Calu3 (cell line): ENCODE measurements around the gene GPR35. TPM values are rescaled to one million over a fixed set of nuclear protein-coding genes. Genes with fewer than 3 reads are reported as not detected.

Source experiments
- BruUV-seq: library from RNA; stranded (reverse); fragments of 400-500 nt; replicated peaks from 2 replicates; lab custom pipeline; 2021; lab: Mats Ljungman, UMichigan
- CTCF ChIA-PET: fragments of 300-600 bp; sonication (Branson Sonifier 250); formaldehyde crosslinking; loops from one replicate; lab custom pipeline; 2022; ENCODE audit warnings: antibody characterized with exemption; lab: Charles Lee
- DNase-seq: peaks from one replicate; pipeline ENCODE4 v3.0.0; 2022
- H3K27ac Mint-ChIP-seq: one replicate; pipeline ENCODE4 v1.8.0; 2022; ENCODE audit warnings: mixed read lengths; ENCODE audit not compliant: unreplicated experiment
- H3K27me3 Mint-ChIP-seq: one replicate; pipeline ENCODE4 v1.8.0; 2022; ENCODE audit warnings: mixed read lengths; ENCODE audit not compliant: unreplicated experiment
- H3K36me3 Mint-ChIP-seq: one replicate; pipeline ENCODE4 v1.8.0; 2022; ENCODE audit warnings: mild to moderate bottlenecking, moderate library complexity, mixed read lengths; ENCODE audit not compliant: insufficient read depth, unreplicated experiment
- H3K4me1 Mint-ChIP-seq: one replicate; pipeline ENCODE4 v1.8.0; 2022; ENCODE audit warnings: mild to moderate bottlenecking, low read depth, mixed read lengths; ENCODE audit not compliant: unreplicated experiment
- H3K4me3 Mint-ChIP-seq: one replicate; pipeline ENCODE4 v1.8.0; 2022; ENCODE audit warnings: mild to moderate bottlenecking, low read depth, moderate library complexity, mixed read lengths; ENCODE audit not compliant: unreplicated experiment
- H3K9me3 Mint-ChIP-seq: one replicate; pipeline ENCODE4 v1.8.0; 2022; ENCODE audit warnings: low read depth, mixed read lengths; ENCODE audit not compliant: unreplicated experiment
- intact Hi-C: fragments of 100-400 bp; cut with micrococcal nuclease; formaldehyde crosslinking; loops from one replicate; pipeline ENCODE4 v1.10.0; 2022; ENCODE audit not compliant: unreplicated experiment
- total RNA-seq: library from RNA; stranded (reverse); gene quantifications from 2 replicates; pipeline ENCODE4 v1.2.3, GENCODE V29; 2022
- TF ChIP-seq, protein P1 (sequence below): fragments of 200-600 bp; IDR thresholded peaks from one replicate; pipeline ENCODE4 v1.8.0; 2022; ENCODE audit warnings: antibody characterized with exemption; ENCODE audit not compliant: unreplicated experiment

Gene GPR35
- total RNA-seq, 1 experiment from 2014 or later = 40.3 TPM

DNA sequence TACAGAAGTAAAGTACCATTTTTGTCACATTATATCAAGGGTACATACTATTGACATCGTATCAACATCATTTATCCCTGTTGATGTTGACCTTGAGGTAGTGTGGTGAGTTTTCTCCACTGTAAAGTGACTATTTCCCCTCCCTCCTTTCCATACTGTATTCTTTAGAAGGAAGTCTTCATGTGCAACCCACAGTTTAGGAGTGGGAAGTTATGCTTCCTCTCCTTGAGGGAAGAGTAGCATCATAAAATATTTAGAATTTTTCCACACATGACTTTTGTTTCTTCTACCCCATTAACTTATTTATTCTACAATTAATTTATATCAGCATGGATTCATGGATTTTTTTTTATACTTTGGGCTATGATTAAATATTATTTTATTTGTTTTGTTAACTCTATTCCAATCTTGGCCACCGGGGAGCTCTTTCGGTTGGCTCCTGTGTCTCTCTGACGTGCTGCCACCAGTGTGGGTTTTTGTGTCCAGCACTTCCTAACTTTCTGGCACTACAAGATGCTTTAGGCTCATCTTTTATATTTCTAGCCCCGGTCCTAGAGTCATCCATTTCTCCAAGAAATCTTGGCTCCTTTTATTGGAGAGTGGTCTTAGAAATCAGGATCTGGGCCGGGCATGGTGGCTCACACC lies 38.4 kb downstream of the GPR35 start:
- H3K27me3 Mint-ChIP-seq = peaks cover 87% of the 10 kb centered on the region
- no peak overlapping the region for H3K27ac Mint-ChIP-seq
- no peak overlapping the region for H3K4me3 Mint-ChIP-seq

DNA sequence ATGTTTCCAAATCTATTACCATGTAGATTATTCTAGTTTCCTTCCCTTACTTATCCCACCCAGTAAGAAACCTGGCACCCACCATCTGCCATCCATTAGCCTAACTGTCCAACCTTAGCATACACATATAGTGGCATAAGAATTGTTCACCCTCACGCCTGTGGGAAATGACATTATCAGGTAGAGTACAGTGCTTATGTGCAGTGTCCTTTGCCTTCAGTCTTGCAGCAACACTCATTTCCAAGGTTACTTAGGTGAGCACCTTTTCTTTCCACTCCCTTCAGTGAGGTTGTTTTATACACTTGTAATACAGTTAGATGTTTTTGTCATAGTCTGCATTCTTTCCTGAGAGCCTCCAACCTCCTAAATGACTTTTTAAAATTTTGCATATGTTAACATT lies 39.3 kb downstream of the GPR35 start:
- Mint-ChIP-seq H3K9me3 (no peaks in the 10 kb centered on the region), H3K27me3 (peaks cover 85% of the 10 kb centered on the region), H3K27ac (no peak overlapping the region), H3K4me1 (no peaks in the 10 kb centered on the region), H3K36me3 (no peaks in the 10 kb centered on the region), H3K4me3 (no peak overlapping the region)
- CTCF ChIA-PET = no interaction called here
- intact Hi-C loops = no loop called here
- no peak for DNase-seq
- BruUV-seq = no TSS peak
- TF ChIP-seq, protein P1, sequence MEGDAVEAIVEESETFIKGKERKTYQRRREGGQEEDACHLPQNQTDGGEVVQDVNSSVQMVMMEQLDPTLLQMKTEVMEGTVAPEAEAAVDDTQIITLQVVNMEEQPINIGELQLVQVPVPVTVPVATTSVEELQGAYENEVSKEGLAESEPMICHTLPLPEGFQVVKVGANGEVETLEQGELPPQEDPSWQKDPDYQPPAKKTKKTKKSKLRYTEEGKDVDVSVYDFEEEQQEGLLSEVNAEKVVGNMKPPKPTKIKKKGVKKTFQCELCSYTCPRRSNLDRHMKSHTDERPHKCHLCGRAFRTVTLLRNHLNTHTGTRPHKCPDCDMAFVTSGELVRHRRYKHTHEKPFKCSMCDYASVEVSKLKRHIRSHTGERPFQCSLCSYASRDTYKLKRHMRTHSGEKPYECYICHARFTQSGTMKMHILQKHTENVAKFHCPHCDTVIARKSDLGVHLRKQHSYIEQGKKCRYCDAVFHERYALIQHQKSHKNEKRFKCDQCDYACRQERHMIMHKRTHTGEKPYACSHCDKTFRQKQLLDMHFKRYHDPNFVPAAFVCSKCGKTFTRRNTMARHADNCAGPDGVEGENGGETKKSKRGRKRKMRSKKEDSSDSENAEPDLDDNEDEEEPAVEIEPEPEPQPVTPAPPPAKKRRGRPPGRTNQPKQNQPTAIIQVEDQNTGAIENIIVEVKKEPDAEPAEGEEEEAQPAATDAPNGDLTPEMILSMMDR = no peak

More for the DNA sequence above, 38.4 kb downstream of the GPR35 start:
- Mint-ChIP-seq H3K36me3 (no peaks in the 10 kb centered on the region), H3K4me1 (no peaks in the 10 kb centered on the region), H3K9me3 (no peaks in the 10 kb centered on the region)
- no peak for DNase-seq
- TF ChIP-seq, protein P1 = no peak
- CTCF ChIA-PET = interaction anchor here (0.7 kb wide), 1 partner anchor 98 kb away, joined by 3 read pairs; no protein-coding TSS in a partner anchor
- no TSS peak for BruUV-seq
- intact Hi-C loops = no loop called here

DNA sequence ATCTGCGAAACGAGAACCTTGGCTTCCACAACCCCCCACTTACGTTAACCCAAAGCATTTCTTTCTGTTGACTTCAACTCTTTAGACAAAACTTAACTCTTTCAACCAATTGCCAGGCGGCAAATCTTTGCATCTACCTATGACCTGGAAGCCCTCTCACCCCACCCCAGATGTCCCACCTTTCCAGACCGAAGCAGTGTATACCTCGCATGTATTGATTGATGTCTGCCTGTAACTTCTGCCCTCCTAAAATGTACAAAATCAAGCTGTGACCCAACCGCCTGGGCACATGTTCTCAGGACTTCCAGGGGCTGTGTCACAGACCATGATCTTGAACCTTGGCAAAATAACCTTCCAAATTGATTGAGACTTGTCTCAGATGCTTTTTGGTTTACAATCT lies 45.1 kb downstream of the GPR35 start:
- Mint-ChIP-seq H3K4me3 (no peak overlapping the region), H3K4me1 (no peaks in the 10 kb centered on the region), H3K27ac (no peak overlapping the region), H3K27me3 (peaks cover 81% of the 10 kb centered on the region), H3K36me3 (no peaks in the 10 kb centered on the region), H3K9me3 (no peaks in the 10 kb centered on the region)
- no TSS peak for BruUV-seq
- DNase-seq = no peak
- intact Hi-C loops = no loop called here
- TF ChIP-seq, protein P1 = no peak
- CTCF ChIA-PET = no interaction called here

DNA sequence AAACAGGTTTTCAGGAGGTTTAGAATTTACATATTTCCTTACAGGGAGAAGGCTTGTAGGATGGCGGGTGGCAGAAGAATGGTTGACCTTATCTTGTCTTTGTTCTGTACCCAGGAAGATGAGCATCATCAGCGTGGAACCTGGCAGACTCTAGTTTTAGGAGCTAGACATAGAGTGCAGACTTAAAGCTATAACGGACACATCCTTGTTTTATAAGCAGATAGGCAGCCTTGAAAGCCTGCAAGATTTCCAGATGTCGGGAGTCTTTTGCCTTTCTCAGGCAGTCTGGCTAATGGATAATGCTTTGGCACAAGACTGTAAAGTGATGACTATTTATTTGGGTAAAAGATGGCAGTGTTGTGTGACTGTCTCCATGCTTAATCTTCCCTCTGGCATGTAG lies 45.7 kb downstream of the GPR35 start:
- H3K4me1 Mint-ChIP-seq = no peaks in the 10 kb centered on the region
- H3K4me3 Mint-ChIP-seq = no peak overlapping the region
- H3K27ac Mint-ChIP-seq = no peak overlapping the region
- H3K36me3 Mint-ChIP-seq = no peaks in the 10 kb centered on the region
- no peaks in the 10 kb centered on the region for H3K9me3 Mint-ChIP-seq
- TF ChIP-seq, protein P1 = no peak
- no TSS peak for BruUV-seq
- CTCF ChIA-PET = no interaction called here
- DNase-seq = no peak
- peaks cover 75% of the 10 kb centered on the region for H3K27me3 Mint-ChIP-seq
- intact Hi-C loops = no loop called here
